H4 (cell line): ENCODE data around the gene NUDCD2. TPM values are rescaled to one million over a fixed set of nuclear protein-coding genes. Genes with fewer than 3 reads are reported as not detected.
"Not testable (repeated sequence)": the region's sequence is repeated elsewhere in the genome, so short reads cannot be mapped to it uniquely, and the experiment has no call there.

Source experiments
- DNase-seq: peaks from one replicate; pipeline ENCODE4 v3.0.0-alpha.2; 2015; ENCODE audit warnings: low spot score
- total RNA-seq: library from RNA; depleted of rRNA; stranded (reverse); fragments of >200 nt; shearing (Covaris generic); gene quantifications from 2 replicates; pipeline ENCODE4 v1.2.3, GENCODE V29; 2014

Gene NUDCD2
- total RNA-seq, 1 experiment from 2014 or later, result 14.0 TPM

DNA sequence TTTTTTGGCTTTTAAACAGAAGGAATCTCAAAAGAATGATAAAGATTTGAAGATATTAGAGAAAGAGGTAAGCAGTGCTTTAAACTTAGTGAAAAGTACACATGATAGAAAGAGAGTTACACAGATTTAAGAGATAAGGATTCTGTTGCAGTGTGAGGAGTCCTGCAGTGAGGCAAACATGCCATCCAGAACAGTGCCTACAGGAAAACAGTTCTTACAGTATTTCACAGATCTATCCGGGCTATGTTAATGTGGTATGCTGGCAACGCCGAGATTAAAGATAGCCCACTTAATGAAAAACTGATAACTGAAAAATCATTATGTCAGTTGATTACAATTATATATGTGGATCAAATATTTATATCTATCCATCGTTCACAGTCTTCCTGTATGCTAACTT, 7.8 kb upstream of the NUDCD2 start:
- no peak for DNase-seq

DNA sequence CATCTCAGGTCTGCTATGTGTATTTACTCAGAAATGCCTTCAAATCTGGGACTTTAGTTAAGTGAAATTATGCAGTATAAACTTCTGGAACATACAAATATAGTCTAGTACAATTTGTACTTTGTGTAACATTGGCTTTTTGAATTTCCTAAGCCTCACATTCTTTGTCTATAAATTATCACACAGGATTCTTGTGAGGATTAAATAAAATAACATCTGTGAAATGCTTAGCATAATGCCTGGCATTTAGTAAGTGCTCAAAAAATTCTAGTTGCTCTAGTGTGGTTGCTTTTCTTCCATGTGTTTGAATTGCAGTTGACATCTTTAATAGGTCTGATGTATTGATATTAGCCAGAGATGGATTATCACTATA, 3.1 kb upstream of the NUDCD2 start:
- DNase-seq, result no peak

DNA sequence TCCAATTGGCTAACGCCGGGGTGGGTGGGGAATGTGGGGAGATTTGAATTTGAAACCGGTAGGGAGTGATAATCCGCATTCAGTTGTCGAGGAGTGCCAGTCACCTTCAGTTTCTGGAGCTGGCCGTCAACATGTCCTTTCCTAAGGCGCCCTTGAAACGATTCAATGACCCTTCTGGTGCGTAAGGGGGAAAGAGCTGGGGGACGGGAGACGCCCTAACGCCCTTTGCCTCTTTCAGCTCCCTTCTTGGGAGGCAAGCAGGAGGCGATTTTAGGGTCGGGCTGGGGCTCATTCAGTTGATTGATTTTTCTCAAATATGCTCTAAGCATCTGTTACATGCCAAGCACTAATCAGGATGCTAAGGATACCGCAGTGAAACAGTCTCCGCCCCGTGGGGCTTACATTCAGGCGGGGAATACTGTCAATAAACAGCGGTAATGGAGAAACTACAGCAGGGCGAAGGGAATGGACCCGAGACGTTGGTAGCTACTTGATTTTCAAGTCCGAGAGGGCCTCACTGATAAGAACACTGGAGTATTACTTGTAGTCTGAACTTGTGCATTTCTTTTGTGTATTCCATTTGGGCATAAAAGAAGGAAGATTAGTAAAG, 765 bp upstream of the NUDCD2 start, which contains the start of gene HMMR:
HMMR (plus strand) TSS at position 71 of the 610 bp plus-strand sequence; CDS start at position 132, 61 bp downstream.
- DNase-seq, result peak; percentile 17

DNA sequence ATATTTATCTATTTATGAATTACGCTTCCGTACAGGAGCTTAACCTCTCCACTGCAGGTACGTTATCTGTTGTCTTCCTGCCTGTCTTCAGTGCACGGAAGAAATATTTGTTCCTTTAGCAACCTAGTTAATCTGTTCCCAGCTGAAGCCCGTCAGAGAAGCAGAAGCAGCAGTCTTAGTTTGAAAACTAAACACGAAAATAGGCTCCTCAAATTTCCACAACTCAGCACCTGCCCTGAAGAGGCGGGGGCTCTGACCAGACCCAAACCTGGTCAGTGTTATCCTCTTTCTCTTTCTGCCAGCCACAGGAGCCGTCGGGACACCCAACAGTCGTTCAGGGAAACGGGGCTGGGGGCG, 462 bp downstream of the NUDCD2 start:
- no peak for DNase-seq

DNA sequence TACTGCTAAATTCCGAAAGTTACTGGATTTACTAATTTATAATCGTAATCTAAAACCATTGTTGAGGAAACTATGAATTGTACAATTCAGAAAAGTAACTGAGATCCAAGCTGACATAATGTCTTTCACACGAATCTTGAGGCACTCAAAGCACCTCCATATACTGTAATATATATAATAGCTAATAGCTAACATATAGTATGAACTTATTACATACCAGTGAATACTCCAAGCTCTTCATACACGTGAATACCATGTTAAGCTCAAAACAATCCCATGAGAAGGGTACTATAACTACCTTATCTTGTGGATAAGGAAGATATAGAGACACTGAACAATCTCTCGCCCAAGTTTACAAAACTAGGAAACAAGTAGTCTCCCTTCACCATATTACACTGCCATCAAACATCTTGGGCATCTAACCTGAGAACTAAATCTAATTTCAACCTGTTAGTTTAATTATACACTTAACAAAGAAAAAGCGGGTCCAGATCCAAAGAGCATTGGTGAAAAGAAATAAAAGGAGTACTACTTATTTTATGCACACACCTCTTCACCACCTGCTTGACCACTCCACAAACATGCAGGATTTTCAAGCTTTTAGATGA, 1.0 kb downstream of the NUDCD2 start:
- no peak for DNase-seq

DNA sequence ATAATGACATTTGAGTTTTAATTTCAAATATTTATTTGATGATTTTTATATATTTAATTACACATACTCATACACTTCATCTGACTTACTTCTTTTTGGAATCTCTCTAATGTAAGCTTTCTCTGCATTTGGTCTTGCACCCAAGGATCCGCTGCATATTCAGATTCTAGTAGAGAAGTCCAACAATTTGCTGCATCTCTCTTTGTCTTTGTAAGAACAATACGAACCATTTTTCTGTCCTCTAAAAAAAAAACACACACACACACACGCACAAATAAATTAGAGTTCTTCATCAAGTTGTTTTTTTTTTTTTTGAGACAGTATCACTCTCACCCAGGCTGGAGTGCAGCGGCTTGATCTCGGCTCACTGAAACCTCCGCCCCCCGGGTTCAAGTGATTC, 3.1 kb downstream of the NUDCD2 start:
- no peak for DNase-seq

DNA sequence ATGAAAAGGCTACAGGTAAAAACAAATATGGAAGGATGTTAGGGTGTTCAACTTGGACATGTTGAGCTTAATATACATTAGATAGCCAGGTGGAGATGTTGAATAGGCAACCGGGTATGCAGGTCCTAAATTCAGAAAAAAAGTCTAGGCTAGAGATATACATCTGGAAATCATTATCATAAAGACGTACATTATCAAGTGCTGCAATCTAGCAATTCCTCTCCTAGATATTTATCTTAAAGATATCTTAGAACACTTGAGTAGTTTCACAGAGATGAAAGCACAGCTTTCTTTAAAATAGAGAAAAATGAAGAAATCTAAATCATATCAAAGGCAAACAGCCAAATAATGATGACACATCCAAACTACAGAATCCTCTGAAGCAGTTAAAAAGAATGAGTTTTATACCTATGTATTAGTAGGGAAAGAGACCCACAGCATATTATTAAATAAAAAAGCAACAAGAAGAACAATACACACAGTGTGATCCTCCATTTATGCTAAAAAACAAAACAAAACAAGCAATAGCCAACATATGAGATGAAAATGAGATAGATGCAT, 3.8 kb downstream of the NUDCD2 start:
- DNase-seq, result no peak

DNA sequence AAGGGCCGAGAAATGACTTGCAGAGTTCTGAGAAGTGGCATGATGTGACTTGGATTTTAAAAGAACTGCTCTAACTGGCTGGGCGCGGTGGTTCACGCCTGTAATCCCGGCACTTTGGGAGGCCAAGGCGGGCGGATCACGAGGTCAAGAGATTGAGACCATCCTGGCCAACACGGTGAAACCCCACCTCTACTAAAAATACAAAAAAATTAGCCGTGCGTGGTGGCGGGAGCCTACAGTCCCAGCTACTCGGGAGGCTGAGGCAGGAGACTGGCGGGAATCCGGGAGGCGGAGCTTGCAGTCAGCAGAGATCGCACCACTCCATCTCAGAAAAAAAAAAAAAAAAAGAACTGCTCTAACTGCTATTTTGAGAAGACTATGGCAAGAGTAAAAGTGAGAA, 4.5 kb downstream of the NUDCD2 start:
- not testable (repeated sequence) for DNase-seq

DNA sequence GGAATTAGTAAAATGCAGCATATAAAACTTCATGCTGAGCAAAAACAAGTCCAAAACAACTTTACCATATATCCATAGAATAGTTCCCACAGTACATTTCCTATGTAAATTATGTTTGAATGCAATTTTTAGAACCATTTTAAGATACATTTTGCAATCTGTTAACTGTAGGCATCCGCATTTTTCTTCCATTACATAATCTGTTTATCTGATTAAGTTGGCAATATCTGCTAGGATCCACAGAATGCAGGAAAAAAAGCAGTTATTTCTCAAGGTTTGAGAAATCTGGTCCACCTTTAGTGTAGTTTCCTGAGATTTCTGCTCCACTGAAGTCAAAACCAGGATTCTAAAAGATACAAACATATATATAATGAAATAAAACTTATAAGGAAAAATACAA, 6.2 kb downstream of the NUDCD2 start:
- no peak for DNase-seq

DNA sequence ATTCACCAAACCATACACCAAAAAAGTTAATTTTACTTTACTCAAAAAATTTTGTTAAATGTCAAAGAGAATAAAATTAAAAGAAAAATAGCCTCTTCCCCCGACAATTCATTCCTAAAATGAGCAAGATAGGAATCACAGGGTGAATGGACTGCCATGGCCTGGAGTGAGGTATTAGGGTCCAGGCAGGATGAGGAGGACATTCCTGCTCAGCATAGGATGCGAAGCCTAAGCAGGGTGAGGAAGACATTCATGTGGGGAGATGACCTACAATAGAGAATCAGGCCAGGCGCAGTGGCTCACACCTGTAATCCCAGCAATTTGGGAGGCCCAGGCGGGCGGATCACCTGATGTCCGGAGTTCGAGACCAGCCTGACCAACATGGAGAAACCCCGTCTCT, 8.4 kb downstream of the NUDCD2 start:
- no peak for DNase-seq

DNA sequence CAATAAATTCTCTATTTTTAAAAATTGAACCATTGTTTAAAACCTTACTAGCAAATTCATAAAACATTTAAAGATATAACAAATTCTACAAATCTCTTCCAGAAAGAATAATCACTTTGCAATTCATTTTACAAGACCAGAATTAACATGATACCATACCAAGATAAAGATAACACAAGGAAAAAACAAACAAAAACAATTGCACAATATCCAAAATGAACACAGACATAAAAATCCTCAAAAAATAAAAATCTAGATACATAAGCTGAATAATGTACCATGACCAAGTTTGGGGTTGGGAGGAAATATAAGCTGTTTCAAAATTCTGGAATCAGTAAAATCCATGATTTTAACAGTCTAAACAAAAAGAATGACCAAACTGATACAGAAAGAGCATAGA, 11.4 kb downstream of the NUDCD2 start:
- DNase-seq, result no peak

DNA sequence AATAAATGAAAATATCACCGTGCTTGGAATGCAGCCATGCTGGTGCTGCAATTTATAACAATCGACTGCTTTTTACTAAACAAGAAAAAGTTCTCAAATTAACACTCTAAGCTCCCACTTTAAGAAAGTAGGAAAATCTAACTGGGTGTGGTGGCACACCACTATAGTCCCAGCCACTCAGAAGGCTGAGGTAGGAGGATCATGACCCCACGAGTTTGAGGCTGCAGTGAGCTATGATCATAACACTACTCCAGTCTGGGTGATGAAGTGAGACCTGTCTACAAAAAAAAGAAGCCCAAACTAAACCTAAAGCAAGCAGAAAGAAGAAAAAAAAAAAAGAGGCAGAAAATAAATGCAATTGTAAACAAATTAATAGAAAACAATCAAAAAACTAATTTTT, 12.0 kb downstream of the NUDCD2 start:
- no peak for DNase-seq

DNA sequence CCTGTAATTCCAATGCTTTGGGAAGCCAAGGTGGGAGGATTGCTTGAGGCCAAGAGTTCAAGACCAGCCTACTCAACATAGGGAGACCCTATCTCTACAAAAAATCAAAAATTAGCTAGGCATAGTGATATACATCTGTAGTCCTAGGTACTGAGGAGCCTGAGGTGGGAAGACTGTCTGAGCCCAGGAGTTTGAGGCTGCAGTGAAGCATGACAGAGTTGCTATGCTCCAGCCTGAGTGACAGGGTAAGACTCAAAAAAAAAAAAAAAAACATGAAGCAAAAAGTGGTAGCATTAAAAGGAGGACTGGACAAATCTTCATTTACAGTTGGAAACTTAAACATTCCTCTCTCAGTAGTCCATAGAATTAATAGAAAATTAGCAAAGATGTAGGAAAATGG, 12.7 kb downstream of the NUDCD2 start:
- DNase-seq, result no peak

DNA sequence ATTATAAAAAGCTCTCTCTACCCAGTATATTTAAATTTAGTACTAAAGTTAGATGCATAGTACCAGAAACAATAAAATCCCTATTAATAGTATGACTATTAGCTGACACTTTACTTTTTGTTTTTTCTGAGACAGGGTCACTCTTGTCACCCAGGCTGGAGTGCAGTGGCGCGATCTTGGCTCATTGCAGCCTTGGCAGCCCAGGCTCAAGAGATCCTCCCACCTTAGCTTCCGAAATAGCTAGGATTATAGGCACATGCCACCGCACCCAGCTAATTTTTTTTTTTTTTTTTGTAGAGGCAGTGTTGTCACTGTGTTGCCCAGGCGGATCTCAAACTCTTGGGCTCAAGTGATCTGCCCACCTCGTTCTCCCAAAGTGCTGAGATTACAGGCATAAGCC, 14.6 kb downstream of the NUDCD2 start:
- no peak for DNase-seq

DNA sequence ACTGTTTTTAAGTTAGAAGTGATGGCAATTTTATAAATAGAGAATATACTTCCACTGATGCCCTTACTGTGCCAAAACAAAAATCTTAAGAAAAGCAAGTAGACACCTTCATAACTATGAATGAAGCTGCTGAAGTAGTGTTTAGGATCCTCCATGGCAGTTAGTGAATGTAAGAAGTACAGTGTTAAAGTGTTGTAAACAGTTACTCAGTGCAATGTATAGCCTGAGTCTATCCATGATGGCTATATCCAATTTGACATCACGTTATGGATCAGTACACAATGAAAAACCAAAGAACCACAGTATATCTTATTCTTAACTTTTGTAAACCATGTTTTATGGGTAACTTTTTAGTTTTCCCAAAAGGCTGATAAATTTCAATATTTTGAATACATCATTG, 15.4 kb downstream of the NUDCD2 start:
- no peak for DNase-seq

DNA sequence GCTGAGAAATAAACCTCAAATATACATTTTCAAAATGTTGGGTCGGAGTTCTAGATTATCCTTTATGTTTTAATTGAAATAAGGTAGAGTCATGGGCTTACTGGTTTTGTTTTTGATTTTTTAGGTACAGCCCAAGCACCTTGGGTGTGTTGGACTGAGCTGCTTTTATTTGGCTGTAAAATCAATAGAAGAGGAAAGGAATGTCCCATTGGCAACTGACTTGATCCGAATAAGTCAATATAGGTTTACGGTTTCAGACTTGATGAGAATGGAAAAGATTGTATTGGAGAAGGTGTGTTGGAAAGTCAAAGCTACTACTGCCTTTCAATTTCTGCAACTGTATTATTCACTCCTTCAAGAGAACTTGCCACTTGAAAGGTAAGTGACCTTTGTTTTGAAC, 18.9 kb downstream of the NUDCD2 start:
- DNase-seq, result no peak

DNA sequence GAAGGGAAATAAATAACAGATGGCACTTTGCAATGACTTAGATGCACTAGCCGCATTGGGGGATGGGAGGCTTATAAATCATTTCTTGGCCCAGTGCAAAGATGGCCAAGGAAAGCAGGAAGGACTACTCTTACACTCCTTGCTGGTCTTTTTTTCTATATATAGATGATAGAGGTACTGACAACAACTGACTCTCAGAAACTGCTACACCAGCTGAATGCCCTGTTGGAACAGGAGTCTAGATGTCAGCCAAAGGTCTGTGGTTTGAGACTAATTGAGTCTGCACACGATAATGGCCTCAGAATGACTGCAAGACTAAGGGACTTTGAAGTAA, 20.8 kb downstream of the NUDCD2 start:
- DNase-seq, result peak; percentile 80

DNA sequence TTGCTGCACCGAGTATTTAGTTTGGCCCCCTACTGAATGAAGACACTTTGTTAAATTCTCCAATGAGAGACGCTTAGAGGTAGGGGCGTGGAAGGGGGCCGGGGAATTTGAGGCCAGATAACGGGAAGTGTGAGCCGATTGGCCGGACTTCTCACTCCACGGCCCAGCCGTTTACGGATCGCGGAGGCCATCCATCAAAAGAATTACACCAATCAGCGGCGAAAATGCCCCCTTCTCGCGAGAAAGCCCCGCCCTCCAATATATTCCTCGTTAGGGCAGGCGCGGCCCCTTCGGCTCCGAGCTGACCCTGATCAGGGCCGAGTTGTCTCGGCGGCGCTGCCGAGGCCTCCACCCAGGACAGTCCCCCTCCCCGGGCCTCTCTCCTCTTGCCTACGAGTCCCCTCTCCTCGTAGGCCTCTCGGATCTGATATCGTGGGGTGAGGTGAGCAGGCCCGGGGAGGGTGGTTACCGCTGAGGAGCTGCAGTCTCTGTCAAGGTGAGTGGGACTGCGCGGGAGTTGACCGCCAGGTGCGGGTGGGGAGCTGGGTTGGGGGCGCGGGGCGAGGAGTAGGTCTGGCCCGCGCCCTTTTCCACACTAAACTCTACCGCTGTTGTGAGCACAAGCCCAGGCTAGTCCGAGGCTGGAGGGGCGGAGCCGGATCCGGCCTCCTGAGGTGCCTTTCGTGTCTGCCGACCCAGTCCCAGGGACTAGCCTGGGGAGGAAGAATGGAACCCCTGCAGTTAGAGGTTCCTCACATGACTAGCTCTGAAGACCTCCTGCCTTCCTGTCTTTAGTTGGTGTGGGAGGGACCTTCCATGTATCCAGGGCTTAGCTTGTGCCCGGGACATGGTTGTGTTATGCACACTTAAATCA, 22.4 kb downstream of the NUDCD2 start, which contains the start of gene CCNG1:
CCNG1 (plus strand) TSS at position 287 of the 874 bp plus-strand sequence. CDS start 1,662 bp downstream, outside the sequence.
- DNase-seq, result peak; percentile 95

DNA sequence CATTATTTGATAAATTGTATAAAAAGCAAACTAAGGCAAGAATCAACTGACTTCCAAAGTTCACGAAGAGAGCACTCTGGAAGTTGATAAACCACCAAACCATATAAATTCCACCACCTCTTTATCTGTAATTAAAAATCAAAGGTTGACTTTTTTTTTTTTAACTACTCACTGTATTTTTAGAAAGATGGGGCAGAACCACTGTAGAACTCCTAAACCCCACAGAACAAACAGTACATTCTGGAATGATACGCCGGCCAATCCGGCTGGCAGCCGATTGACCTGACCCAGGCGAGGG, 22.9 kb downstream of the NUDCD2 start:
- DNase-seq, result no peak

DNA sequence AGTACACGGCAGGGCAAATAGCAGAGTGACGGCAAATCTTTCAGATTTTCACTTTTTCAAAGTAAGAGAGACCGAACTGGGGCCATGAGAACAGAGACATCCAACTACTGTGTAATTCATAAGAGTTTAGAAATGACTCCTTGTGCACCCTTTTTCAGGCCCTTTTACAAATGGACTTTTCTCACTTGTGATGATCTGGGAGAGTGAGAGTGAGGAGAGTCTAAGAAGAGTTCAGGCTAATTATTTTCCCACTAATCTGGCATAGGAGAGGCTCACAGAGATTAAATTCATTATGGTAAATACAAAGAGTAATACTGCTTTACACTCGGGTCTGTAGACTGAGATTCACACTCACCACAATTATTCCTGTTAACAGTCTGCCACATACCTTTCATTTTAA, 23.4 kb downstream of the NUDCD2 start:
- no peak for DNase-seq

DNA sequence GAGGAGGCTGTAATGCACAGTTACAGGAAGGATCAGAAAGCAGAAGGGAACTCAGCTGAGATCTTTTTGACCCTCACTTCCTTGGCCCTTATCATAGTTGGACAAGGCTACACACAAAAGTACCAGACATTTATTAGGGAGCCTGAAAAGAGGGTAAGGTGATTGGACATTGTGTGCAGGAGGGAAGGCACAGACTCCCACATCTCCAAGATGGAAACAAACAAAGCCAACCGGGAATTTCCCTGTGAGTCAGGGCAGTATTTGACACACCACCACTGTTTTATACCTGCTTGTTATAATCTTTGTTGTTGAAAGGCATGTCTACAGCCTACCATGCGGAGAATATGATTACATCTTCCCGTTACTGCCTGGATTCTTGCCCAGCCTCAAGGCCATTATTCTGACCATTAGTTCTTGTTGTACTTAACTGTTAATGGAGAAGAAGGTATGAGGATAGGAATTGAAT, 25.5 kb downstream of the NUDCD2 start:
- DNase-seq, result no peak

DNA sequence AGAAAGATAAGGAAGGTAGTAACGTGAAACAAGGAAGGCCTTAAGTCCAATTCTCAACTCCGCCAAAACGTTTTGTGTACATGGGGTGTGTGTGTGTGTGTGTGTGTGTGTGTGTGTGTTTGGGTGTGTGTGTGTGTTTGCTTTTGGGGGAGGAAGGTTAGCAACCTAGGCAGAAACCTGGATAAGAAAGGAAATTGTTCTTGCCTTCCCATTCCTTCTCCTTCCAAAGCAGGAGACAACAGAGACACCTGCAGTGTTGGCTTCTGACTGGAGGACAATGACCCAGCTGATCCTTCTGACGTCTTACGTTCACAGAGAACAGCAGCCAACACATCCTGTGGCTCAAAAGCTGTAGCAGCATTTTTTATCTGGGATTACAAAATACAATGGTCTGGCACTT, 26.6 kb downstream of the NUDCD2 start:
- no peak for DNase-seq

DNA sequence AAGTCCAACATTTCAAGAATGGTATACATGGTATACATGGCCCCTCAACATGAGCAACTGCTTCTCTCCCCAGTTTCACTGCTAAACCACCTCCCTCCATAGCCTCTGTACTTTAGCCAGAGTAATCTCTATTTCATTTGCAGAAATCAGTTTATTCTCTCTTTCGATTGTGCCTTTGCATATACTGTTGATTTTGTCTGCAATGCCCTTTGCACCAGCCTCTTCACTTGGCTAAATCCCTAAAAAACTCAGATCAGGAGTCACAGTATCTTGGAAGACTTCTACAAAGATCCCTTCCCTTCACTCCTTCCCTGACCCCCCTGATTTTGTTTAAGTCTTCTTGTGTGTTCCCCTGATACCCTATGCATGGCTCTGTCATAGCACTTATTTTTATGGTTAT, 27.4 kb downstream of the NUDCD2 start:
- no peak for DNase-seq
